Measurements from ENCODE around the gene VOPP1.

The VOPP1 gene

DNA sequence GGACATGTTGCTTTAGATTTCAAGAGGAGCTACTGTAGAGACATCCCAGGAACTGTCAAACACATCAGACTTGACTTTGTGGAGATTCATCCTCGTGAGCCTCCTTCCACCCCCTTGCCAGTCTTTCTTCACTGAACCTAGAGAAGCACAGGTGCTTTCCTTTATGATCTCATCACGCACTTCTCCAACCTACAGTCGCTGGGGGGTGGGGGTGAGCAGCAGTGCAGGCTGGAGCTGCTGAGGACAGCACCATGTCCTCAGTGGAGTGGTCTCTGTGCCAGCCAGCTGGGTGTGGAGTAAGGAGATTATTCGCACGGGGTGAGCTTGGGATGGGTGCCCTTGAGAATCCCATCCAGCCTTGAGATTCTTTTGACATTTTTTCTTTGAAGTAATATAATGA is 88.1 kb downstream of the VOPP1 start:
- TF ChIP-seq EZH2phosphoT487 (IDR thresholded peaks at IDR 0.05; ENCODE audit: borderline replicate concordance), result no peak
- no peaks in the 10 kb centered on the region for H3K9me3 ChIP-seq (ENCODE audit: insufficient read depth, low read depth, low read length)

GRCh38 chr7:55483046-55483445 is 89.3 kb downstream of the VOPP1 start:
- no peaks in the 10 kb centered on the region for H3K9me2 ChIP-seq (replicated peaks; ENCODE audit: low read depth, low read length)
- H3K79me2 ChIP-seq (ENCODE audit: insufficient read depth, low read length), result no peaks in the 10 kb centered on the region
- H3F3A ChIP-seq (ENCODE audit: low read depth), result no peaks in the 10 kb centered on the region
- TF ChIP-seq EZH2phosphoT487 (IDR thresholded peaks at IDR 0.05; ENCODE audit: borderline replicate concordance) (no peak), CTCF (conservative IDR thresholded peaks at IDR 0.05; ENCODE audit: low read length) (no peak)
- H3K9me3 ChIP-seq (ENCODE audit: insufficient read depth, low read depth, low read length), result no peaks in the 10 kb centered on the region
- H3K27me3 ChIP-seq (ENCODE audit: insufficient read depth, low read length, poor library complexity, severe bottlenecking), result no peaks in the 10 kb centered on the region
- peaks cover 3% of the 10 kb centered on the region for H4K20me1 ChIP-seq (ENCODE audit: insufficient read depth, low read length, poor library complexity, severe bottlenecking)
- no peak overlapping the region for H2AFZ ChIP-seq (ENCODE audit: low read length)
- no peak overlapping the region for H3K4me2 ChIP-seq (ENCODE audit: low read depth, low read length, poor library complexity, severe bottlenecking)
- no peak overlapping the region for H3K4me3 ChIP-seq (ENCODE audit: low read length, poor library complexity, severe bottlenecking)
- H3K36me3 ChIP-seq (ENCODE audit: insufficient read depth, low read length), result peaks cover 48% of the 10 kb centered on the region; the same call in 1 of the 2 replicates
- H3K4me1 ChIP-seq (ENCODE audit: insufficient read depth, low read length, poor library complexity, severe bottlenecking), result no peaks in the 10 kb centered on the region
- no peak overlapping the region for H3K9ac ChIP-seq (ENCODE audit: low read depth, low read length, poor library complexity, severe bottlenecking)

More for the DNA sequence above, 88.1 kb downstream of the VOPP1 start:
- no peaks in the 10 kb centered on the region for H3K9me2 ChIP-seq (replicated peaks; ENCODE audit: low read depth, low read length)
- H3K4me2 ChIP-seq (ENCODE audit: low read depth, low read length, poor library complexity, severe bottlenecking), result no peak overlapping the region
- H3K9ac ChIP-seq (ENCODE audit: low read depth, low read length, poor library complexity, severe bottlenecking), result no peak overlapping the region
- H3K27me3 ChIP-seq (ENCODE audit: insufficient read depth, low read length, poor library complexity, severe bottlenecking), result no peaks in the 10 kb centered on the region
- peaks cover 3% of the 10 kb centered on the region for H4K20me1 ChIP-seq (ENCODE audit: insufficient read depth, low read length, poor library complexity, severe bottlenecking)
- no peak overlapping the region for H2AFZ ChIP-seq (ENCODE audit: low read length)
- H3K36me3 ChIP-seq (ENCODE audit: insufficient read depth, low read length), result peaks cover 58% of the 10 kb centered on the region; the same call in 1 of the 2 replicates
- H3F3A ChIP-seq (ENCODE audit: low read depth), result no peaks in the 10 kb centered on the region
- H3K4me3 ChIP-seq (ENCODE audit: low read length, poor library complexity, severe bottlenecking), result no peak overlapping the region
- H3K79me2 ChIP-seq (ENCODE audit: insufficient read depth, low read length), result no peaks in the 10 kb centered on the region
- H3K4me1 ChIP-seq (ENCODE audit: insufficient read depth, low read length, poor library complexity, severe bottlenecking), result no peaks in the 10 kb centered on the region

GRCh38 chr7:55481155-55481554 is 91.1 kb downstream of the VOPP1 start:
- H4K20me1 ChIP-seq (ENCODE audit: insufficient read depth, low read length, poor library complexity, severe bottlenecking), result peaks cover 3% of the 10 kb centered on the region
- H3K9me2 ChIP-seq (replicated peaks; ENCODE audit: low read depth, low read length), result no peaks in the 10 kb centered on the region
- peaks cover 44% of the 10 kb centered on the region; the same call in 1 of the 2 replicates for H3K36me3 ChIP-seq (ENCODE audit: insufficient read depth, low read length)
- no peak overlapping the region for H3K9ac ChIP-seq (ENCODE audit: low read depth, low read length, poor library complexity, severe bottlenecking)
- no peak overlapping the region for H3K4me2 ChIP-seq (ENCODE audit: low read depth, low read length, poor library complexity, severe bottlenecking)
- H3K9me3 ChIP-seq (ENCODE audit: insufficient read depth, low read depth, low read length), result no peaks in the 10 kb centered on the region
- no peaks in the 10 kb centered on the region for H3K4me1 ChIP-seq (ENCODE audit: insufficient read depth, low read length, poor library complexity, severe bottlenecking)
- no peak for TF ChIP-seq EZH2phosphoT487 (IDR thresholded peaks at IDR 0.05; ENCODE audit: borderline replicate concordance)
- H3K27me3 ChIP-seq (ENCODE audit: insufficient read depth, low read length, poor library complexity, severe bottlenecking), result no peaks in the 10 kb centered on the region
- H3K79me2 ChIP-seq (ENCODE audit: insufficient read depth, low read length), result no peaks in the 10 kb centered on the region
- H3F3A ChIP-seq (ENCODE audit: low read depth), result no peaks in the 10 kb centered on the region
- H3K4me3 ChIP-seq (ENCODE audit: low read length, poor library complexity, severe bottlenecking), result no peak overlapping the region
- H2AFZ ChIP-seq (ENCODE audit: low read length), result no peak overlapping the region

GRCh38 chr7:55478700-55479099 is 93.6 kb downstream of the VOPP1 start:
- TF ChIP-seq CTCF (conservative IDR thresholded peaks at IDR 0.05; ENCODE audit: low read length), result no peak
- no peak for TF ChIP-seq EZH2phosphoT487 (IDR thresholded peaks at IDR 0.05; ENCODE audit: borderline replicate concordance)
- Histone ChIP-seq H3K4me3 (ENCODE audit: low read length, poor library complexity, severe bottlenecking) (no peak overlapping the region), H3K27me3 (ENCODE audit: insufficient read depth, low read length, poor library complexity, severe bottlenecking) (no peaks in the 10 kb centered on the region), H3K9ac (ENCODE audit: low read depth, low read length, poor library complexity, severe bottlenecking) (no peak overlapping the region), H3F3A (ENCODE audit: low read depth) (no peaks in the 10 kb centered on the region), H2AFZ (ENCODE audit: low read length) (no peak overlapping the region), H3K9me2 (replicated peaks; ENCODE audit: low read depth, low read length) (no peaks in the 10 kb centered on the region), H3K4me2 (ENCODE audit: low read depth, low read length, poor library complexity, severe bottlenecking) (no peak overlapping the region), H3K36me3 (ENCODE audit: insufficient read depth, low read length) (peaks cover 26% of the 10 kb centered on the region; the same call in 1 of the 2 replicates), H3K79me2 (ENCODE audit: insufficient read depth, low read length) (no peaks in the 10 kb centered on the region), H4K20me1 (ENCODE audit: insufficient read depth, low read length, poor library complexity, severe bottlenecking) (no peaks in the 10 kb centered on the region), H3K9me3 (ENCODE audit: insufficient read depth, low read depth, low read length) (no peaks in the 10 kb centered on the region), H3K4me1 (ENCODE audit: insufficient read depth, low read length, poor library complexity, severe bottlenecking) (no peaks in the 10 kb centered on the region)
